Endodermal cell (in vitro differentiated cells): Measurements from ENCODE around the gene LYZL1. TPM values are rescaled to one million over a fixed set of nuclear protein-coding genes. Genes with fewer than 3 reads are reported as not detected.
A peak's percentile ranks its signal among the peaks of the same experiment; 100 is the strongest.
"Not testable (repeated sequence)": the region's sequence is repeated elsewhere in the genome, so short reads cannot be mapped to it uniquely, and the experiment has no call there.

Experiments
- DNase-seq: peaks from one replicate; pipeline ENCODE4 v3.0.0-alpha.2; 2017
- H3K27ac ChIP-seq: 2 replicates; pipeline ENCODE4 v1.5.1; 2013; ENCODE audit warnings: mild to moderate bottlenecking, low read depth, low read length, moderate library complexity
- H3K27me3 ChIP-seq: 2 replicates; pipeline ENCODE4 v1.6.1; 2013; ENCODE audit warnings: mild to moderate bottlenecking, low read length, moderate library complexity; ENCODE audit not compliant: insufficient read depth, control insufficient read depth, poor library complexity, severe bottlenecking
- H3K36me3 ChIP-seq: 2 replicates; pipeline ENCODE4 v1.7.0; 2013; ENCODE audit warnings: mild to moderate bottlenecking, low read length, moderate library complexity; ENCODE audit not compliant: control insufficient read depth, insufficient read depth
- H3K4me1 ChIP-seq: one replicate; pipeline ENCODE4 v1.7.0; 2013; ENCODE audit warnings: low read length; ENCODE audit not compliant: control insufficient read depth, insufficient read depth
- H3K4me3 ChIP-seq: 2 replicates; pipeline ENCODE4 v1.5.1; 2013; ENCODE audit warnings: mild to moderate bottlenecking, low read length, moderate library complexity
- H3K9ac ChIP-seq: 2 replicates; pipeline ENCODE4 v1.6.1; 2013; ENCODE audit warnings: mild to moderate bottlenecking, low read length, moderate library complexity; ENCODE audit not compliant: poor library complexity, severe bottlenecking; ENCODE audit errors: extremely low read depth
- H3K9me3 ChIP-seq: 2 replicates; pipeline ENCODE4 v1.6.1; 2013; ENCODE audit warnings: mild to moderate bottlenecking, low read length, moderate library complexity; ENCODE audit not compliant: control insufficient read depth
- H3K27ac Mint-ChIP-seq: 2 replicates; pipeline ENCODE4 v1.8.0; 2020; ENCODE audit warnings: mixed read lengths
- H3K27me3 Mint-ChIP-seq: 2 replicates; pipeline ENCODE4 v1.8.0; 2021; ENCODE audit warnings: mild to moderate bottlenecking, mixed read lengths; ENCODE audit not compliant: insufficient read depth
- H3K36me3 Mint-ChIP-seq: 2 replicates; pipeline ENCODE4 v1.8.0; 2020; ENCODE audit warnings: low read depth, mixed read lengths
- H3K4me1 Mint-ChIP-seq: 2 replicates; pipeline ENCODE4 v1.8.0; 2020; ENCODE audit warnings: mixed read lengths
- H3K4me3 Mint-ChIP-seq: 2 replicates; pipeline ENCODE4 v1.8.0; 2020; ENCODE audit warnings: mild to moderate bottlenecking, moderate library complexity, mixed read lengths
- H3K9me3 Mint-ChIP-seq: 2 replicates; pipeline ENCODE4 v1.8.0; 2020; ENCODE audit warnings: mild to moderate bottlenecking, mixed read lengths
- CTCF ChIP-seq: fragments of 200-600 bp; sonication (generic); conservative IDR thresholded peaks from 2 replicates; pipeline ENCODE4 v1.5.0; 2021; ENCODE audit warnings: antibody characterized with exemption, mild to moderate bottlenecking
- WGBS, 2 experiments: methylation state at CpG; one replicate each; pipeline versions ENCODE4 v1.1.5 to v1.1.7; 2013; ENCODE audit warnings: missing lambda C conversion rate in 2 of 2, mixed read lengths in 1 of 2; ENCODE audit not compliant: insufficient coverage in 1 of 2, insufficient read length in 1 of 2; 5-methylcytosine and 5-hydroxymethylcytosine counted together
- total RNA-seq, 2 donors: library from RNA; stranded (reverse); fragmentation: NEBNext Ultra II Directional in 1 of 2; extraction: Animal tissue kit (Norgen Biotek cat#: 25700) in 1 of 2; gene quantifications; 2 replicates in 1 of 2; 3 replicates in 1 of 2; pipeline ENCODE4 v1.2.1, GENCODE V29; 2021

Gene LYZL1
- total RNA-seq, 2 donors from 2014 or later = not detected

- H3K36me3 Mint-ChIP-seq = no peaks in the 10 kb centered on the region
- H3K27me3 Mint-ChIP-seq = peaks cover 2% of the 10 kb centered on the region
- H3K27me3 ChIP-seq = no peaks in the 10 kb centered on the region
- no peak overlapping the region for H3K4me3 ChIP-seq
- H3K9me3 Mint-ChIP-seq = no peaks in the 10 kb centered on the region
- no peaks in the 10 kb centered on the region for H3K9me3 ChIP-seq
- H3K4me1 ChIP-seq = no peaks in the 10 kb centered on the region
- H3K4me1 Mint-ChIP-seq = peaks cover 9% of the 10 kb centered on the region
- no peak for DNase-seq
- WGBS, 2 experiments = 87 to 95% methylated on average over 13 of the region's 13 CpGs
- no peak overlapping the region for H3K27ac ChIP-seq
- H3K9ac ChIP-seq = no peak overlapping the region
- H3K36me3 ChIP-seq = no peaks in the 10 kb centered on the region
- no peak for TF ChIP-seq CTCF
- H3K27ac Mint-ChIP-seq = no peak overlapping the region
- H3K4me3 Mint-ChIP-seq = no peak overlapping the region
These were observed 30.4 kb downstream of the LYZL1 start for GRCh38 chr10:29319205-29319781.

GRCh38 chr10:29320680-29321121 is 31.8 kb downstream of the LYZL1 start:
- H3K36me3 Mint-ChIP-seq = not testable (repeated sequence)
- 91 to 96% methylated on average over 3 to 5 of the region's 5 CpGs for WGBS, 2 experiments

GRCh38 chr10:29321656-29322055 is 32.8 kb downstream of the LYZL1 start:
- Mint-ChIP-seq H3K9me3 (no peaks in the 10 kb centered on the region), H3K4me1 (peaks cover 13% of the 10 kb centered on the region), H3K4me3 (no peak overlapping the region), H3K27me3 (peaks cover 2% of the 10 kb centered on the region), H3K36me3 (no peaks in the 10 kb centered on the region), H3K27ac (no peak overlapping the region)
- Histone ChIP-seq H3K9ac (no peak overlapping the region), H3K27me3 (no peaks in the 10 kb centered on the region), H3K36me3 (no peaks in the 10 kb centered on the region), H3K9me3 (no peaks in the 10 kb centered on the region), H3K4me1 (peaks cover under 1% of the 10 kb centered on the region), H3K4me3 (no peak overlapping the region), H3K27ac (no peak overlapping the region)
- TF ChIP-seq CTCF = no peak
- WGBS, 2 experiments = 86 to 97% methylated on average over 7 to 8 of the region's 8 CpGs
- peak; percentile 55 for DNase-seq

More at GRCh38 chr10:29320680-29321121, 31.8 kb downstream of the LYZL1 start:
- H3K27me3 Mint-ChIP-seq, H3K9me3 Mint-ChIP-seq, H3K27me3 ChIP-seq, H3K4me3 ChIP-seq, H3K4me3 Mint-ChIP-seq, H3K9ac ChIP-seq, H3K27ac ChIP-seq, H3K9me3 ChIP-seq, H3K27ac Mint-ChIP-seq, H3K4me1 ChIP-seq, H3K36me3 ChIP-seq: not testable (repeated sequence)
- DNase-seq = peak; percentile 5
- peaks cover 13% of the 10 kb centered on the region for H3K4me1 Mint-ChIP-seq

GRCh38 chr10:29322918-29323317 is 34.0 kb downstream of the LYZL1 start:
- no peak overlapping the region for H3K27ac Mint-ChIP-seq
- Histone ChIP-seq H3K36me3 (no peaks in the 10 kb centered on the region), H3K27me3 (no peaks in the 10 kb centered on the region), H3K27ac (no peak overlapping the region), H3K9me3 (no peaks in the 10 kb centered on the region), H3K4me3 (no peak overlapping the region), H3K4me1 (peaks cover 10% of the 10 kb centered on the region), H3K9ac (no peak overlapping the region)
- no peaks in the 10 kb centered on the region for H3K9me3 Mint-ChIP-seq
- H3K36me3 Mint-ChIP-seq = no peaks in the 10 kb centered on the region
- DNase-seq = peak; percentile 21
- 94 to 96% methylated on average over 4 to 5 of the region's 5 CpGs for WGBS, 2 experiments
- TF ChIP-seq CTCF = no peak
- H3K27me3 Mint-ChIP-seq = peaks cover 2% of the 10 kb centered on the region
- H3K4me3 Mint-ChIP-seq = no peak overlapping the region
- peaks cover 22% of the 10 kb centered on the region for H3K4me1 Mint-ChIP-seq
